K562 (cell line): ENCODE data around the gene RTCB. TPM values are rescaled to one million over a fixed set of nuclear protein-coding genes. Genes with fewer than 3 reads are reported as not detected.

Source experiments
- ATAC-seq: fragments of 200-7000 bp; cut with Tn5 transposase; 3 replicates; pipeline ENCODE4 v1.9.1; 2020; ENCODE audit warnings: moderate library complexity
- BruUV-seq: library from RNA; stranded (reverse); fragments of 400-500 nt; replicated peaks from 2 replicates; lab custom pipeline; 2021; lab: Mats Ljungman, UMichigan
- CTCF ChIA-PET: fragments of 300-600 bp; formaldehyde crosslinking; extraction: SDS; loops from one replicate; lab custom pipeline; 2021; ENCODE audit warnings: low intra/inter-chr PET ratio; lab: Yijun Ruan, JAX
- POLR2A ChIA-PET: fragments of 300-600, 350-650 bp; sonication (Branson Sonifier 250); formaldehyde crosslinking; extraction: SDS; loops from one replicate; lab custom pipeline; 2021; ENCODE audit warnings: antibody characterized with exemption, inconsistent platforms; lab: Yijun Ruan, JAX
- DNase-seq, 4 experiments: peaks; one replicate each; pipeline versions ENCODE4 v3.0.0 to v3.0.0-alpha.2; 2011 to 2018; ENCODE audit warnings: low spot score in 3 of 4, mixed read lengths in 3 of 4; ENCODE audit errors: extremely low read depth in 1 of 4
- FAIRE-seq: peaks from 2 replicates; lab custom pipeline; 2011; peaks lifted over from hg19 to GRCh38; lab: Jason Lieb, UNC
- H2AFZ ChIP-seq: 2 replicates; pipeline ENCODE4 v1.6.0; 2011; ENCODE audit warnings: low read depth, low read length, control low read depth, inconsistent platforms
- H3K27ac ChIP-seq: fragments of 200-600 bp; 3 replicates; pipeline ENCODE4 v1.8.0; 2011; ENCODE audit warnings: low read depth, mild to moderate bottlenecking, control low read depth, inconsistent platforms, low read length, moderate library complexity, mixed read lengths; ENCODE audit errors: extremely low read depth
- H3K27me3 ChIP-seq, 2 experiments: fragments of 300-600 bp in 1 of 2; 2 replicates in 1 of 2; 3 replicates in 1 of 2; pipeline versions ENCODE4 v1.6.0 to v1.8.0; 2011; ENCODE audit warnings: inconsistent platforms in 2 of 2, low read length in 2 of 2, mild to moderate bottlenecking in 1 of 2, mixed read lengths in 1 of 2, moderate library complexity in 1 of 2; ENCODE audit not compliant: control insufficient read depth in 2 of 2, insufficient read depth in 2 of 2
- H3K36me3 ChIP-seq: fragments of 300-600 bp; 3 replicates; pipeline ENCODE4 v1.8.0; 2011; ENCODE audit warnings: mild to moderate bottlenecking, low read length, inconsistent platforms; ENCODE audit not compliant: control insufficient read depth, insufficient read depth
- H3K4me1 ChIP-seq, 2 experiments: fragments of 200-600 bp in 1 of 2; replicated peaks in 1 of 2; 2 replicates in 1 of 2; 3 replicates in 1 of 2; pipeline versions ENCODE4 v1.5.1 to v1.8.0; 2011; ENCODE audit warnings: inconsistent platforms in 2 of 2, low read length in 2 of 2, mild to moderate bottlenecking in 1 of 2, mixed read lengths in 1 of 2, moderate library complexity in 1 of 2; ENCODE audit not compliant: control insufficient read depth in 2 of 2, insufficient read depth in 2 of 2
- H3K4me2 ChIP-seq: 2 replicates; pipeline ENCODE4 v1.6.1; 2011; ENCODE audit warnings: low read length, control low read depth, inconsistent platforms, mixed read lengths; ENCODE audit not compliant: insufficient read depth
- H3K4me3 ChIP-seq: fragments of 200-600 bp; sonication (generic), shearing (Covaris generic); 2 replicates; pipeline ENCODE4 v1.5.1; 2016; ENCODE audit warnings: control low read depth, inconsistent platforms
- H3K79me2 ChIP-seq: fragments of 200-600 bp; 3 replicates; pipeline ENCODE4 v1.8.0; 2011; ENCODE audit warnings: low read length, inconsistent platforms; ENCODE audit not compliant: control insufficient read depth, insufficient read depth
- H3K9ac ChIP-seq, 2 experiments: 2 replicates each; pipeline versions ENCODE4 v1.6.0 to v1.6.1; 2011; ENCODE audit warnings: low read depth in 2 of 2, low read length in 2 of 2, control low read depth in 1 of 2, inconsistent platforms in 1 of 2, mild to moderate bottlenecking in 1 of 2, mixed read lengths in 1 of 2; ENCODE audit not compliant: insufficient read depth in 1 of 2
- H3K9me1 ChIP-seq: one replicate; pipeline ENCODE4 v1.6.0; 2011; ENCODE audit warnings: inconsistent platforms, mild to moderate bottlenecking, low read length, moderate library complexity; ENCODE audit not compliant: control insufficient read depth, insufficient read depth
- H3K9me3 ChIP-seq: replicated peaks from 2 replicates; pipeline ENCODE4 v1.5.1; 2011; ENCODE audit warnings: low read depth, low read length, inconsistent platforms; ENCODE audit not compliant: control insufficient read depth, insufficient read depth
- H4K20me1 ChIP-seq: replicated peaks from 2 replicates; pipeline ENCODE4 v1.6.1; 2011; ENCODE audit warnings: low read length, inconsistent platforms, mixed read lengths; ENCODE audit not compliant: control insufficient read depth, insufficient read depth
- CBFA2T3 ChIP-seq: fragments of 450-650 bp; IDR thresholded peaks from 2 replicates; pipeline ENCODE4 v1.6.1; 2017
- ELF1 ChIP-seq: fragments of 200-800 bp; sonication (Bioruptor generic); IDR thresholded peaks from 2 replicates; pipeline ENCODE4 v1.6.1; 2016; ENCODE audit warnings: missing genetic modification characterization, missing compliant biosample characterization
- FOXK2 ChIP-seq, 2 experiments: fragments of 450-650 bp; IDR thresholded peaks in 1 of 2; conservative IDR thresholded peaks in 1 of 2; 2 replicates each; pipeline ENCODE4 v1.6.1; 2016; ENCODE audit warnings: low read depth in 2 of 2, mild to moderate bottlenecking in 1 of 2
- GTF2E2 ChIP-seq: fragments of 200-800 bp; sonication (Bioruptor generic); IDR thresholded peaks from 2 replicates; pipeline ENCODE4 v1.6.1; 2016; ENCODE audit warnings: missing genetic modification characterization, missing compliant biosample characterization
- KLF16 ChIP-seq: IDR thresholded peaks from 2 replicates; pipeline ENCODE4 v1.6.1; 2016; ENCODE audit warnings: antibody characterized with exemption
- MAFK ChIP-seq: IDR thresholded peaks from 2 replicates; pipeline ENCODE4 v1.6.1; 2011; ENCODE audit warnings: low read length, improper control_type of control experiment
- NONO ChIP-seq, 2 experiments: fragments of 200-400 bp in 1 of 2; fragments of 450-650 bp in 1 of 2; formaldehyde crosslinking in 1 of 2; IDR thresholded peaks; 2 replicates each; pipeline ENCODE4 v1.6.1; 2017; ENCODE audit warnings: low read depth in 2 of 2, mild to moderate bottlenecking in 2 of 2, moderate library complexity in 2 of 2, low read length in 1 of 2
- SREBF1 ChIP-seq: fragments of 150-350 bp; IDR thresholded peaks from 2 replicates; pipeline ENCODE4 v1.6.1; 2014; ENCODE audit warnings: antibody characterized with exemption, low read depth, low read length, borderline replicate concordance
- ZNF175 ChIP-seq: fragments of 200-800 bp; sonication (Bioruptor generic); IDR thresholded peaks from 2 replicates; pipeline ENCODE4 v1.6.1; 2016; ENCODE audit warnings: low read depth, mild to moderate bottlenecking, missing genetic modification characterization, missing compliant biosample characterization
- ZNF384 ChIP-seq: IDR thresholded peaks from 2 replicates; pipeline ENCODE4 v1.6.1; 2012; ENCODE audit warnings: low read depth, low read length, improper control_type of control experiment
- WGBS: fragments of 100-300 bp; shearing (Covaris generic); methylation state at CpG from one replicate; pipeline ENCODE4 v1.1.6; 2016; ENCODE audit warnings: low coverage, mixed read lengths; ENCODE audit not compliant: insufficient coverage; ENCODE audit errors: missing lambda C conversion rate; 5-methylcytosine and 5-hydroxymethylcytosine counted together
- in situ Hi-C: fragments of 300-500 bp; cut with MboI; formaldehyde crosslinking; loops from 4 replicates; pipeline ENCODE4 v1.15.0; 2018; ENCODE audit warnings: inconsistent platforms, mixed read lengths
- intact Hi-C: fragments of 100-400 bp; cut with micrococcal nuclease; formaldehyde crosslinking; loops from 2 replicates; pipeline ENCODE4 v1.14.2; 2022
- polyA plus RNA-seq, 8 experiments: library from polyadenylated mRNA; depleted of rRNA in 4 of 8; stranded (reverse) in 5 of 8; unstranded in 3 of 8; fragments of >200 nt; fragmentation: Nextera tagmentation in 2 of 8; fragmentation: Illumina TruSeq in 1 of 8; extraction: Ambion mirVana in 2 of 8; extraction: Trizol in 1 of 8; gene quantifications; 2 replicates each; pipeline versions ENCODE4 v1.2.1 to v1.2.3, GENCODE V29; 2011 to 2014; ENCODE audit warnings: inconsistent platforms in 1 of 8, missing spikeins in 1 of 8
- total RNA-seq, 7 experiments: library from RNA; depleted of rRNA in 6 of 7; stranded (reverse); fragments of >200 nt in 6 of 7; fragmentation: Illumina TruSeq in 2 of 7; extraction: Trizol in 2 of 7; gene quantifications; 2 replicates each; pipeline versions ENCODE4 v1.2.1 to v1.2.3, GENCODE V29; 2011 to 2021; ENCODE audit warnings: low replicate concordance in 1 of 7
- TF ChIP-seq, protein P1 (sequence below): sonication (generic); formaldehyde crosslinking; IDR thresholded peaks from 2 replicates; pipeline ENCODE4 v1.8.1; 2022; ENCODE audit warnings: missing genetic modification reagents

RTCB gene
- total and polyA plus RNA-seq, 9 of the 15 experiments (the other 6 are each of a cell fraction or from before 2014, with no cell fraction given), result 80.3 to 269 (median 92.3) TPM

DNA sequence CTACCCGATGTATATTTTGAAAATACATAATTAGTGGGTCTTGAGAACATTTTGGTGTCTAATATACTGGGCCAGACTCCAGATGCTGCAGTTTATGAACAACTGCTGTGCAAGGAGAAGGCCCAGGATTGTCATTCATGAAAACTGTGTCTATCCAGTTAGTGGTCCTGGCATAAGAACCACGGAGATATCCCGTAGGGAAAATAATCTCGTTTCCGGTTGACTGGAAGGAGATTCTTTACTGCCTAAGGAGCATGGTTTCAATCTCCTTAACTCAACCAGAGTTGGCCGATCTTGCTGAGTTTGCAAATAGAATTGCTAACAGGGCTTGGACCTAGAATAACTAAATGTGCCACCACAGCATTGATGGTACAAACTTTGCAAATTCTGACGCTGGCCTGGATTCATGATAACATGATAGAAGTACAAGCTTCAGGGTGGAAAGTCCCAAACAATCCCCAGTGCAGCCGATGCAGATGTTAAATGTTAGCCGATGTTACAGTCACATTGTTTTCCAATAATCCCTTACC, 4.6 kb upstream of the RTCB start (continued):
- TF ChIP-seq ELF1 (no peak), MAFK (0 out of 2 replicates have a peak, but pooled peaks have one; percentile 19)

DNA sequence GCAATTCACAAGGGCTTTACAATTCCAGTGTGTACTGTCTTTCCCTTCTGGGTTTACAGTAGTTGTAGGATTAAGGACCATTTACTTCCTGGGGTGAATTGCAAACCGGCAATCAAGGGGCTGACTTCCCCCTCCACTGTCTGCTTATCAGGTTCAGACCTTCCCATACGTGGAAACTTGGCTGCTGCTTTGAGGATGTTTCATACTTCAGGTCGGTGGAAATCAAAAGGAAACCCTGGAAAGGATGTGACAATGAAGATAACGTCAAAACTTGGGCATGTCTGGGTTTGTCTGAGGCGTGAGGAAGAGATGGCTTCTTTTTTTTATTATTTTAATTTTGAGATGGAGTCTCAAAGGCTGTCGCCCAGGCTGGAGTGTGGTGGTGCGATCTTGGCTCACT, 2.1 kb upstream of the RTCB start:
- no peak for ATAC-seq
- intact Hi-C loops (loop anchor here (5.0 kb wide), 1 partner anchor 58 kb away; the partner anchor contains the start of gene FBXO7), in situ Hi-C loops (no loop called here)
- ChIA-PET POLR2A (no interaction called here), CTCF (no interaction called here)
- Histone ChIP-seq H3K79me2 (peaks cover 32% of the 10 kb centered on the region), H3K9me3 (no peaks in the 10 kb centered on the region), H3K27me3 (no peaks in the 10 kb centered on the region), H3K9ac (no peak overlapping the region), H3K27ac (no peak overlapping the region), H3K9me1 (no peaks in the 10 kb centered on the region), H3K4me1 (peaks cover 9 to 10% of the 10 kb centered on the region in 2 experiments; a peak in 3 of 5 replicates), H3K4me2 (peak overlapping the region; percentile 24; the same call in 1 of the 2 replicates), H4K20me1 (no peaks in the 10 kb centered on the region), H3K4me3 (no peak overlapping the region), H3K36me3 (peaks cover 9% of the 10 kb centered on the region; the same call in 1 of the 3 replicates), H2AFZ (peak overlapping the region; percentile 84)
- FAIRE-seq, result no peak
- TF ChIP-seq FOXK2 (conservative IDR thresholded peaks at IDR 0.05 in 1 of 2, IDR thresholded peaks at IDR 0.05 in 1 of 2; ENCODE audit: low read depth in 2 of 2) (no peak), SREBF1 (no peak), GTF2E2 (tag) (no peak), ZNF175 (no peak), CBFA2T3 (0 out of 2 replicates have a peak, but pooled peaks have one; percentile 12), KLF16 (no peak), NONO (IDR thresholded peaks at IDR 0.05; ENCODE audit: low read depth in 2 of 2, low read length in 1 of 2) (no peak), ZNF384 (no peak)
- TF ChIP-seq, protein P1, sequence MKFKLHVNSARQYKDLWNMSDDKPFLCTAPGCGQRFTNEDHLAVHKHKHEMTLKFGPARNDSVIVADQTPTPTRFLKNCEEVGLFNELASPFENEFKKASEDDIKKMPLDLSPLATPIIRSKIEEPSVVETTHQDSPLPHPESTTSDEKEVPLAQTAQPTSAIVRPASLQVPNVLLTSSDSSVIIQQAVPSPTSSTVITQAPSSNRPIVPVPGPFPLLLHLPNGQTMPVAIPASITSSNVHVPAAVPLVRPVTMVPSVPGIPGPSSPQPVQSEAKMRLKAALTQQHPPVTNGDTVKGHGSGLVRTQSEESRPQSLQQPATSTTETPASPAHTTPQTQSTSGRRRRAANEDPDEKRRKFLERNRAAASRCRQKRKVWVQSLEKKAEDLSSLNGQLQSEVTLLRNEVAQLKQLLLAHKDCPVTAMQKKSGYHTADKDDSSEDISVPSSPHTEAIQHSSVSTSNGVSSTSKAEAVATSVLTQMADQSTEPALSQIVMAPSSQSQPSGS (CRISPR knock-in tag), result no peak
- BruUV-seq, result no TSS peak
- 6% methylated on average over 5 of the region's 7 CpGs for WGBS
- DNase-seq, result peak in 2 of 4 experiments; percentile 11 to 24
